NT2/D1 (cell line): ENCODE data around the gene NBAS.

Experiments used
- SUZ12 ChIP-seq: IDR thresholded peaks from 2 replicates; pipeline ENCODE4 v1.6.1; 2011; ENCODE audit not compliant: insufficient read length, insufficient read depth; ENCODE audit errors: extremely low read depth
- YY1 ChIP-seq: IDR thresholded peaks from 2 replicates; pipeline ENCODE4 v1.6.1; 2011; ENCODE audit not compliant: insufficient read length, insufficient read depth

DNA sequence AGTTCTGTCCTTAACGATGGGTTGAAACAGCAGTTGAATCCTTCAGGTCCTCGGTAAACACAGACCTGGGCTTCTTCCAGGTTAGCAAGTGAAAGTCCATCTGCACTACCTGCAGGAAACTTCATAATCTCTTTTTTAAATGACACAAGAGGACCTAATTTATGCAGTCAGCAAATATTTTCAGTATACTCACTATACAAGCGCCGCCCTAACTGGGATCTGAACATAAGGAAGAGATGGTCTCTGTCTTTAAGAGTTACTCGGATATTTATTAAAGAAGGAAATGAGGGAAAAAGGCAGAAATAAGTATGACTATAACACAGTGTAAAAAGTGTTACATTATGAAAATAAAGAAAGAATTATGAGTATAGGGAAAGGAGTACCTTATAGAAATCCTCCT lies 103.3 kb downstream of the NBAS start:
- TF ChIP-seq YY1 = no peak
- no peak for TF ChIP-seq SUZ12
